Stimulated activated CD4-positive, alpha-beta T cell treated with anti-CD3 and anti-CD28 coated beads, Interleukin-12 subunit alpha, Interleukin-12 subunit beta, amount 100 ng/mL, for 48 hours (primary cell): ENCODE results near the gene HVCN1.
A peak's percentile ranks its signal among the peaks of the same experiment; 100 is the strongest.
"Not testable (repeated sequence)": the region's sequence is repeated elsewhere in the genome, so short reads cannot be mapped to it uniquely, and the experiment has no call there.

Experiments used
- DNase-seq, 3 donors: peaks; one replicate each; pipeline ENCODE4 v3.0.0-alpha.2; 2020; ENCODE audit warnings: low read depth in 2 of 3, low spot score in 1 of 3

The HVCN1 gene

GRCh38 chr12:110619534-110619953 is 69.4 kb downstream of the HVCN1 start:
- DNase-seq, result peak; percentile 21 to 33 (median 27)

GRCh38 chr12:110616471-110617115 is 72.3 kb downstream of the HVCN1 start:
- no peak for DNase-seq

- DNase-seq, result no peak
Measured at GRCh38 chr12:110615171-110615570, 73.7 kb downstream of the HVCN1 start.

GRCh38 chr12:110613771-110614684 is 74.9 kb downstream of the HVCN1 start, which contains the start of gene TCTN1:
Gene TCTN1, plus strand, starts transcription at chr12:110614129. Its CDS starts 54 bp downstream, at chr12:110614183.
- DNase-seq, result peak; percentile 94 to 98 (median 94)

GRCh38 chr12:110613071-110613770 is 75.7 kb downstream of the HVCN1 start:
- no peak for DNase-seq

- DNase-seq, result no peak
Measured at GRCh38 chr12:110606253-110606611, 82.7 kb downstream of the HVCN1 start.

- not testable (repeated sequence) for DNase-seq
Measured at GRCh38 chr12:110602085-110602814, 86.7 kb downstream of the HVCN1 start.

- no peak for DNase-seq
Measured at GRCh38 chr12:110600254-110600653, 88.7 kb downstream of the HVCN1 start.

- no peak for DNase-seq
Measured at GRCh38 chr12:110599334-110599733, 89.6 kb downstream of the HVCN1 start.
